ENCODE data around the gene MSH3.
"Not testable (repeated sequence)": the region's sequence is repeated elsewhere in the genome, so short reads cannot be mapped to it uniquely, and the experiment has no call there.

The MSH3 gene

DNA sequence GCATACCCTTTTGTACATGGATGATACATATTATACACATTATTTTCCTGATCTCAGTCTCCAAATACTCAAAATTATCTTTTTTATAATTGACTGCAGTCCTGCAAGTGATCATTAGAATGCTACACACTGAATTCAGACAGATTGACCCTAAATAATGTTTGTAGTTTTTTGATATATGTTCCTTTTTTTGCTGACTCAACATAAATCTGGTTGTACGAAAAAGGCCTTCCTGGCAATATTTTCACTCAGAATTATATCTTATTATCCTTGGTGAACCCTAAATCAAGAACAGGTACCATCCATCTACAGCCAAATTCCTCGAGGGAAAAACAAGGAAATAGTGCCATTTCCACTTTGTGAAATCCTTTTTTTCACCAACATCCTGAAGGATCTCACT lies 200.1 kb downstream of the MSH3 start:
- DNase-seq (ENCODE audit: low read depth) = no peak

DNA sequence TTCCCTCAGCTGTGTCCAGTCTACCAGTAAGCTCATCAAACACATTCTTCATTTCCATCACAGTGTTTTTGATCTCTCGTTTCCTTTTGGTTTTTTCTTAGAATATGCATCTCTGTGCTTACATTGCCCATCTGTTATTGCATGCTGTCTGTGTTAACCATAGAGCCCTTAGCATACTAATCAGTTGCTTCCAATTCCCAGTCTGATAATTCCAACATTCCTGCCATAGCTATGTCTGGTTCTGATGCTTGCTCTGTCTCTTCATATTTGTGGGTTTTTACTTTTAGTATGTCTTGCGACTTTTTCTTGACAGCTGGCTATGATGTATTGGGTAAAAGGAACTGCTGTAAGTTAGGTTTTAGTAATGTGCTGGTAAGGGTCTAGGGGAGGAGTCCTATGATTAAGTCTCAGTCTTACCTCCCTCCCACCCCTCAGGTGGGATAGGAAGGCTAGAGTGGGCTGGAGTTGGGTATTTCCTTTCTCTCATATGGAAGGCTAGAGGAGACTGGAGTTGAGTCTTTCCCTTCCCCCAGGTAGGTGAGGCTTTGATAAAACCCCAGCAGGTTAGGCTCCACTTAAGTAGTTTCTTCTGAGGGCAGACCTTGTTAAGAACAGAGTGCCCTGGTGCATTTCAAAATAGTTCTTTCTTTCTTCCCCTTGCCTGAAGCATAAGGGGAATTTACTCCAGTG lies 206.6 kb downstream of the MSH3 start:
- DNase-seq (ENCODE audit: low read depth) = no peak

DNA sequence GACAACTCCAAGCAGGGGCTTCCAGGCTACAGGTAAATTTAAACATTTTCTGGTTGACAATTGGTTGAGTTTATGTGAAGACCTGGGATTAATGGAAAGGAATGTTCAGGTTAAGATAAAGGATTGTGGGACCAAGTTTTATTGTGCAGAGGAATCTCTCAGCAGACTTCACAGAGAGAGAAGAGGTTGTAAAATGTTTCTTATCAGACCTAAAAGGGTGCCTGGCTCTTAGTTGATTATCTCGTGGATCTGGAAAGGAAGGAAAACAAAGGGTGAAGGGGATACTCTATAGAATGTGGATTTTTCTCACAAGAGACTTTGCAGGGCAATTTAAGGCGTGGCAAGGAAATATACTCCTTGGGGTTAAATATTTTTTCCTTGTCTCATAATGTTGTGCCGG lies 209.3 kb downstream of the MSH3 start:
- no peak for DNase-seq (ENCODE audit: low read depth)

DNA sequence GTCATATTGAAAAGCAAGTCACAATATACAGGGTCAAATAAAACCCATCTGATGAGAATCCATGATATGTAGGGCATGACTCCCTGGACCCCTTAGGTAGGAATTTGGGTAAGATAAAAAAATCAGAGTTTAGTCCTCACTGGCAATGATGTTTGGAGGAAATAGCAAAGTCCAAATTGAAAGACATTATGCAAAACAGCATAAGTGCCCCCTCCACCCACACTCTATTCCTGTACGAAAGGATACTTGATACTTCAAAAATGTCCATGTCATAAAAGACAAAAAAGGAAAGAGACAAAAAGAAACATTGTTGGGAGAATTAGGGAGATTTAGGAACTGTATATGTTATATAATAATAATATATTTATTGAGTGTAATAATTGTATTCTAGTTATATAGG lies 209.7 kb downstream of the MSH3 start:
- no peak for DNase-seq (ENCODE audit: low read depth)

DNA sequence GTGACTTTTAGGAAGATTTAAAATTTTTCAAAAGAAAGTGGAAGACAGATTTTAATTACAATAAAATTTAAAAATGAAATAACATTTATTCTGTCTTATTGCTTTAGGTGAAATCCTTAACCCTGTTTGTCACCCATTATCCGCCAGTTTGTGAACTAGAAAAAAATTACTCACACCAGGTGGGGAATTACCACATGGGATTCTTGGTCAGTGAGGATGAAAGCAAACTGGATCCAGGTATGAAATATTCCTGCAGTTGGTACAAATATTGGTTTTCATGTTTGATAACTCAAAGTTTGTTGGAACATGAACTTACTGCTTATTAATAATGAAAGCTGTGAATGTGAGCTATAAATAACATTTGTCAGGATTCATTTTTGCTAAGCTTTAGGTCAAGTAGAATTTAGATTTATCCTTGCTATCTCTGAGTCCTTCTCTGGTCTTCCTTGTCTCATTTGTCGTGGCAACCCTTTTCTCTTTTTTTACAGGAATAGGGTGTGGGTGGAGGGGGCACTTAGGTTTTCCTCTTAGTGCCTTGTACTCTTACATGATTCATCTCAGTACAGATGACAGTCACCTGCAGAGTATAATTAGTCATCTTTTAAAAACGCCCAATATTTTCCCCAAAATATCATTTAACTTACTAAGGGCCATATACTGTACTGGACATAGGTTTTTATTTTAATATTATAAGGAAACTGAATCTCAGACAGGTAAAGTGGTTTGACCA lies 210.4 kb downstream of the MSH3 start:
- no peak for DNase-seq (ENCODE audit: low read depth)

DNA sequence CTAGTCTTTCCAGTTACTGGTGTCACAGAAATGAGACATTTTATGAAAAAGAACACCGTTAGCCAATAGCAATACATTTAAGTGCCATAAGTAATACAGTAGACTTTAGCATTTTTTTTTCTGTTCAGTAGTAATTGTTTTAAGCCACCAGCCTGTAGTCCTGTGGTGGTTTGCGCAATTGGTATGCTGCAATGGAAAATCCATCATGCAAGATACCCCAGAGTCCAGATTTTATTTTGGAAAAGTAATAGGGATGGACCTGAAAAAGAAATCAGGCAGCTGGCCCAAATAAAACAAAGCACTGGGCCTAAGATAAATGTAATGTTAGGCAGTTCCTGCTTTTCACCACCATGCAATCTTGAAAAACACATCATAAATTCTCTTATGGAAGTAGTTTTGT lies 211.1 kb downstream of the MSH3 start:
- no peak for DNase-seq (ENCODE audit: low read depth)

DNA sequence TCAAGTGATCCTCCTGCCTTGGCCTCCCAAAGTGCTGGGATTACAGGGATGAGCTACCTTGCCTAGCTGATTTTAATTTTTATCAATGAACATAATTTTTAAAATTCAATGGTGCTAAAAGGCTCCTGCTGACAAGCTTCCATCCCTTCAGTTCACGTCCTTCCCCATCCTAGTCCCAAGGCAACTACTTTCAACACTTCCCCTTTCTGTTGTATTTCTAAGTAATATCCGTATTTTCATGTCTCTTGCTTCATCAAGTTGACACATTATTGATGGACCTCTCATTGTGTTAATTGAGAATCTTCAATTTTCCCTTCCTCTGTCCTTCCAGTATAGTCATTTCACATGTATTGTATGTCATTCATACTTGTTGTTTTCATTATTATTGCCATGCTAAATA lies 211.9 kb downstream of the MSH3 start:
- DNase-seq (ENCODE audit: low read depth) = no peak

DNA sequence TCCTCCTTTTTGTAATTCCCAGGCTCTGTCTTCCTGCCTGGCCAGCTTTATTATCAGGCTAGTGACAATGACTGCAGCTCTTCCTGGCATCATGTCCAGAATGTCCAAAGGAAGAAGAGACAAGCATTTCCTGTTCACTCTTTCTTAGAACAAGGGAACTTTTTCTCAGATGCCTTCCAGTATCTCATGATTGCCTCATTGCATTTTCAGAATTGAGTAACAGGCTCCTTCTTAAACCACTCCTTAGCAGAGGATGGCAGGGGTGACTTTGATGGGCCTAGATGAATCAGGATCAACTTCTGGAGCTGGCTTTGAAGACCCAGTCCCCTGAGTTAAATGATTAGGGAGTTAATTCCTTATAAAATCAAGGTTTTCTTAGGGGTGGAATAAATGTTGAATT lies 212.8 kb downstream of the MSH3 start:
- DNase-seq (ENCODE audit: low read depth) = no peak

DNA sequence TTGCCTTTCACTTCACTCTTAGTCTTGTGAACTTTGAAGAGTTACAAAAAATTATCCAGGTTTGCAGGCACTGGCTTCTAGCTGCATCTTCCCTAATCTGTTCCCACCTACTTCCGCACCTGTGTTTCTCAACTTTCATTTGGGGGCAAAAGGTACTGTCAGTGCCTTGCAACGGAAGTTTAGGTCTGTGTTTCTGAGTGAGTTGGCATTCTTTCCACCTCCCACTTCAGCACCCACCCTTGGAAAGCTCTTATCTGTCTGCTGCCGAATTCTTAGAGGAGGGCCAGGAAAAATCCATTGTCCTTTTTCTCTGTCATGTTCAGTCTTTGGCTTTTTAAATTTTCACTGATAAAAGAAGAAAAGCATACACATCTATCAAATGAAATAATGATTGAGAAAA lies 216.0 kb downstream of the MSH3 start:
- DNase-seq (ENCODE audit: low read depth) = no peak

DNA sequence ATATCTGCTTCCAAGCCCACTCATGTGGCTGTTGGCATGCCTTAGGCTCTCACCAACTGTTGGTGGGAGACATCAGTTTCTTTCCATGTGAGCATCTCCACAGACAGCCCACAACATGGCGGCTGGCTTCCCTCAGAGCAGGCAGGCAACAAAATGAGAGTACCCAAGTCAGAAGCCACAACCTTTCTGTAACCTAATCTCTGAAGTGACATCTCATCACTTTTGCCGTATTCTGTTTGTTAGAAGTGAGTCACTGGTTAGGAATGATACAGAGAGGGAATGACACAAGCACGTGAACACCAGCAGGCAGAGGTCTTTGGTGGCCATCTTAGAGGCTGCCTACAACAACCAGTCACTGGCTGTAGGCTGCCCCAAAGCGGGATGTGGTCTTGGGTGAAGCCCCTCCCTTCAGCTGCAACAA lies 217.1 kb downstream of the MSH3 start:
- no peak for DNase-seq (ENCODE audit: low read depth)

DNA sequence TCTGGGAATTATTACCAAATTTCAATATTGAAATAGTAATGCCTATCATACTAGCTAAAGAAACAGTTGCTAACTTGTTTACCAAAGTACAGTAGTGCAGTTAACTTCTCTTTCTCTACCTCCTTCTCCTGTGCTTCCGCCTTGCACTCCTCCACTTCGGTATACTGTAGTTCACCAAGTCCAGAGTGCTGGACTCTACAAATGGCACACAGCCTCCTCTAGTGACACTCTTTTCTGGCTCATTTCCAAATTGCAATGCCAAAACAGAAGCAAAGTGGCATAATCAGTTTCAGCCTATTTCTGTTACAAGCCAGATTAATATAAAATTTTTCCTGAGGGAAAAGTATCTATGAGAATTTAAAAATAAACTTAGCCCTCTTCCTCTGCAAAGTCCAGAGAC lies 219.7 kb downstream of the MSH3 start:
- no peak for DNase-seq (ENCODE audit: low read depth)

DNA sequence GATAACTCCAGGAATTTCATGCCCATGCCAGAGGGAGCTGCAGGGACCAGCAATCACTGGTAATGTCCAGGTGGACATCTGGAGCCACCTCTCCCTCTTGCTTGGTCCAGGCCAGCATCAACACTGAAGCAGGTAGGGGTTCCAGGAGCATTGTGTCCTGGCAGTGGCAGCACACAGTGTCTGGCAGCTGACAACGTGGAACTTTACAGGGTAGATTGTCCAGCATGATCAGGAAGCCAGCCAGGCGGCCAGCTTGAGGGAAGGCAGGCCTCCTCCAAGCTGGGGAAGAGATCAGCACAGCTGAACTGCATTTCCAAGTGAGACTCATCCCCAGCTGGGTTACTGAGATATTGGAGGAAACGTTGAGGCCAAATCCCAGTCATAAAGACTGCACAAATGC lies 223.1 kb downstream of the MSH3 start:
- no peak for DNase-seq (ENCODE audit: low read depth)

DNA sequence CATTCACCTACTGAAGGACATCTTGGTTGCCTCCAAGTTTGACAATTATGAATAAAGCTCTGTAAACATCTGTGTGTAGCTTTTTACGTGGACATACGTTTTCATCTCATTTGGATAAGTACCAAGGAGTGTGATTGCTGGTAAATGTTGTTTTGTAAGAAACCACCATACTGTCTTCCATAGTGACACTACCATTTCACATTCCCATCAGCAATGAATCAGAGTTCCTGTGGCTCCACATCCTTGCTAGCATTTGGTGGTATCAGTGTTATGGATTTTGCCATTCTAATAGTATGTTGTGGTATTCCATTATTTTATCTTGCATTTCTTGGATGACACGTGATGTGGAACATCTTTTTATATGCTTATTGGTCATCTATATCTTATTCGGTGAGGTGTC lies 227.3 kb downstream of the MSH3 start:
- no peak for DNase-seq (ENCODE audit: low read depth)

DNA sequence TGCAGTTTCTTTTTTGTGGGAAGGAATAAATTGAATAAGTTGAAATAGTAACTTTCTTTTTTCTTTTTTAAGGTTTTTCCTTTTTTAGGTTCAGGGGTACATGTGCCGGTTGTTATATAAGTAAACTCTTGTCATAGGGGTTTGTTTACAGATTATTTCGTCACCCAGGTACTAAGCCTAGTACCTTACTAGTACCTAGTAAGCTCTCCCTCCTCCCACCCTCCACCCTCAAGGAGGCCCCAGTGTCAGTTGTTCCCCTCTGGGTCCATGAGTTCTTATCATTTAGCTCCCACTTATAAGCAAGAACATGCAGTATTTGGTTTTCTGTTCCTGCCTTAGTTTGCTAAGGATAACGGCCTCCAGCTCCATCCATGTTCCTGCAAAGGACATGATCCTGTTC lies 228.9 kb downstream of the MSH3 start:
- DNase-seq (ENCODE audit: low read depth) = not testable (repeated sequence)

DNA sequence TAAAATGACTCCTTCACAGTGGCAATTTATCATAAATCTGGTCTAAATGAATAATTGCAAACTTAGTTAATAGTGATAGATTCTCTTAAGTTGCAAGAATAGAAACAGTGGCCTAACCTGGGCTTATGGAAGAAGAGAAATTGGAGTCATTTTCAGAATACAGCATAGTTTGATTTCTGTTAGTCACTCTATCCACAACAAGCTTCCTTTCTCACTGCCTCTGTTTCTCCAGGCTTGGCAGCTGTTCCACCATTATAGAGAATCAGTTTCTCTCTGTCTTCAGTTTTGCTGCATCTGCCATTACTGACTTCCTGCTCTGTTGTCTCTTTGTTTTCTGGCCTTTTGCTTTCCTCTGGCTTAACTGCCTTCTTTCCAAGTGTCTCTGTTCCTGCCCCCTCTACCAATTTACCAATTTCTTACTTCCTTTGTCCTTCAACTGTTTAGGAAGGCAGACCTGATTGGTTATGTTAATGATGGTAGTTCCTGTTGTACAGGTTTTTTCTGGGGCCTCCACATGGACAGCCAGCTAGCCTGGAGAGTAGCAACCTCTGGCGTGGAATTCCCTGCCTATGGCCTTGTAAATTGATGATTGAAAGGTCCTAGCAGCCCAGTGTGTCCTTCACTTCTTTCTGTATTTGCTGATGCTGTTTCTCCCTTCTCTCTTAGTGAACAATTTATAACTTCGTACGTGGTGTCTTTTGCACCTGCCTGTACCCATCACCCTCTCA lies 229.8 kb downstream of the MSH3 start:
- DNase-seq (ENCODE audit: low read depth) = no peak

DNA sequence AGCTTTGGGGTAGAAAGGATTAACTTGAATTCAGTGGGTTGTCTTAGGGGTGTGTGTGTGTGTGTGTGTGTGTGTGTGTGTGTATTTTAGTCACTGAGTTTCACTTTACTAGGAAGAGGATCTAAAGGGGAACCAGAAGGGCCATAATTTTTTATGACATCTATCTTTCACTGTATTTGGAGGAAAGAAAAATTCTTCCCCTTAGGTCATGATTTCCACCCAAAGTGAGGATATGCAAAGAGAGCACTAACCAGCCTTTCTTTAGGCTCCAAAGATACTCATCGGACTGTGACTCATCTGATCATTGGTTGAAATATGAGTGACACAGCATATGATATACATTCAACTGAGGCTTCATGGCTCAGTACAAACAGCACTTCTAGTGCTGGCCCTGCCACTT lies 230.5 kb downstream of the MSH3 start:
- DNase-seq (ENCODE audit: low read depth) = no peak

DNA sequence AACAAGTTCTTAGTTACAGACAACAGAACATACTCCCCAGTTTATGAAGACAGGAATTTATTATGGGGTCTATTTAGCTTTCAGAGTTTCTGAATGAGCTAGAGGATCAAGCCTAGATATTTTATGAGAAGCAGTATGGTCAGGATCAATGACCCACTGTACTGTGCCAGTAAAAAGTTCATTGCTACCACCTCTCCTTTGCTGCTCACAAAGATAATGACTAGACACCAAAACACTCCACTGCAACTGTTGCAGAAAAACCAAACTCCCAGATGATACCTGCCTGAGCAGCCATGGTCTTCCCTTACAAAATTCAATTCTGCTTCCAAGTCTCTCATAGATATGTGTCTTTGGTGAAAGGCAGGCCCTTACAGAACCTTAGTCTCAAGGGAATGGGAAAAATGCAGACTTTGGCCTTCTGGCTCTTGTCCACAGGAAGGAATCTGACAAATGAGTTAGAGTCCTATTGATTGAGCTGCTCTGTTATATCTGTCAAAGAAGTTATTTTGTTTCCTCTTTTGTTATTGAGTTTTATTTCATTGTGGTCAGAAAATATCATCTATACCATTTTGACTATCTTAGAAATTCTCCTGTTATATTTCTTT lies 231.0 kb downstream of the MSH3 start:
- no peak for DNase-seq (ENCODE audit: low read depth)

DNA sequence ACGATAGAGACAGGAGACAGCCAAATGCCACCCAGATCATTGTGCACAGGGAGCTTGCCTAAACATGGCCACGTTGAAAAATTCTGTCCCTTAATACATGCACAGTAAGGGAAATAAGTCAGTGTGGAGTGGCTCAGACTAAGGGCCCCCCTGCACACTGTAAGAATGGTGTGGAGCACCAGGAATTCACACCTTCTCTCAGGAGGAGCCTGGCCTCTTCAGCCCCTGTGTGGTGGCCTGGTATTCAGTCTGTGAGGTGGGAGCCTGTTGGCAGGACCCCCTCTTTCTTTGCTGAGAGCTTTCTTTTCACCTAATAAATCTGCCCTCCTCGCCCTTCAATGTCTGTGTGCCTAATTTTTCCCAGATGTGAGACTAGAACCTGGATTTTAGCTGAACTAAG lies 239.6 kb downstream of the MSH3 start:
- no peak for DNase-seq (ENCODE audit: low read depth)

DNA sequence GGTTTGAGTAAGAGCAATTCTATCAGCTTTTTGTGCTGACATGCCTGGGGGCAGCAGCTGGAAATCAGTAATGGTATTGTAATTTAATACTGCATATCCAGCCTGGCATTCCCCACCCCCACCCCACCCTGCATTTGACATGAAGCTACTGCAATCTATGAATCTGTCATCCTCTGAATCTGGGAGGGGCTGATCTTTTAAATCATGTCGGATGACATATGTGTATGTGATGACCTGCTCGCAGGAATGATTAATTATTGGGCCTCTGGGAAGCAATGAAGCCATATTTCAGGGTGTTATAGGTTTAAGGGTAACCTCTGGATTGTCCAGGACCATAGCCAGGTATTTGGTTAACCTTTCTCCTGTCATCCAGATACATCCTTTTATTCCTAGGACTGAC lies 241.1 kb downstream of the MSH3 start:
- no peak for DNase-seq (ENCODE audit: low read depth)

DNA sequence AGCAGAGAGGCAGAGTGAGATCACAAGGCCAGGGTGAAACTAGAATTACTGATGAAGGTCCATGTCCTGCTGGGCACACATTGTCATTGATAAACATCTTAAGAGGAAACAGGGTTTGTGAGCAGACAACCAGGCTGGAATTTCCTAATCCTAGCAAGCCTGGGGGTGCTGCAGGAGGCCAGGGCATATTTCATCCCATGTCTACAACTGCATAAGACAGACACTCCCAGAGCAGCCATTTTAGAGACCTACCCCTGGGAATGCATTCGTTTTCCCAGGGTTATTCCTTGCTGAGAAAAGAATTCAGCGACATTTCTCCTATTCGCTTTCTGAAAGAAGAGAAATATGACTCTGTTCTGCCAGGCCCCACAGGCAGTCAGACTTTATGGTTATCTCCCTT lies 248.2 kb downstream of the MSH3 start:
- not testable (repeated sequence) for DNase-seq (ENCODE audit: low read depth)

DNA sequence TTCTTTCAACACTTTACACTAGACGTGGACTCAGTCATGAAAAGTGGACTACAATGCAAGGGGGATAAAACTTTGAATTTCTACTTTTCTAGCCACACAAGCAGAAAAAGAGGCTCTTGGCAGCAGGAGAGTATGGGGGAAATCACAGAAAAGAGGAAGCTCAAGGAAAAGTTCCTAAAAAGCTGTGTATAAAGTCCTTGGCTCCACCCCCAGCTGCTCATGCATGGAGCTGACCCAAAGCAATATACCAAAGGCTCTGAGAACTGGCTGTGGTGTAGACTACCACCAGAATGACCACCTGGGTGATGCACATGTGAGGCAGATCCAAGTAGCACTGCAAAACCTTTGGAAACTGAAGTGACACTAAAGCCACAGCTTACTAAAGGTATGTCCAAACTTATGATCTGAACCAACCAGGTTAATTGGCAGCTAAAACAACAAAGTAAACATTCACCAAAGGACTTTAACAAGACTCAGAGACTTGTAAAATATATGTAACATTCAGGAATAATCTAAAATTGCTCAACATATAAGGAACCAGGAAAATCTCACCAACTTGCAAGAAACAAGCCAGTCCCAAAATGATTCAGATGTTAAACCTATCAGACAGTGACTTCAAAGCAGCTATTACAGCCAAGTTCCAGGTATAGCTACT lies 250.2 kb downstream of the MSH3 start:
- DNase-seq (ENCODE audit: low read depth) = no peak

DNA sequence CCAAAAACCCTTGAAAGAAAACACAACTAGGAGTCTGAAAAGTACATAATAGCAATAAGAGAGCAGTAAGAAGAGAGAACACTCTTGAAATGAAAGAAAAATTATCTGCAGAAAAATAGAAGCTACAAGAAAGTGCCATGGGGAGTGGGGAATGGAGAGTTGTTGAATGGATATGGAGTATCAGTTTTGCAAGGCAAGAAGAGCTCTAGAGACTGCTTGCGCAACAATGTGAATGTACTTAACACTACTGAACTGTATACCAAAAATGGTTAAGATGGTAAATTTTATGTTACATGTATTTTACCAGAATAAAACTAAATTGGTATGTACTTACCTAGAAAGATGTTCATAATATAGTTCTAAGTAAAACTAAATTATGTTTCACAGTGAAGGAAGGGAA lies 251.0 kb downstream of the MSH3 start:
- no peak for DNase-seq (ENCODE audit: low read depth)
